Suppressor macrophage (primary cell): ENCODE results near the gene DDX51.
A peak's percentile ranks its signal among the peaks of the same experiment; 100 is the strongest.
"Not testable (repeated sequence)": the region's sequence is repeated elsewhere in the genome, so short reads cannot be mapped to it uniquely, and the experiment has no call there.

Experiments used
- DNase-seq, 4 experiments: peaks; one replicate each; pipeline ENCODE4 v3.0.0-alpha.2; 2020 to 2022

DDX51 gene

DNA sequence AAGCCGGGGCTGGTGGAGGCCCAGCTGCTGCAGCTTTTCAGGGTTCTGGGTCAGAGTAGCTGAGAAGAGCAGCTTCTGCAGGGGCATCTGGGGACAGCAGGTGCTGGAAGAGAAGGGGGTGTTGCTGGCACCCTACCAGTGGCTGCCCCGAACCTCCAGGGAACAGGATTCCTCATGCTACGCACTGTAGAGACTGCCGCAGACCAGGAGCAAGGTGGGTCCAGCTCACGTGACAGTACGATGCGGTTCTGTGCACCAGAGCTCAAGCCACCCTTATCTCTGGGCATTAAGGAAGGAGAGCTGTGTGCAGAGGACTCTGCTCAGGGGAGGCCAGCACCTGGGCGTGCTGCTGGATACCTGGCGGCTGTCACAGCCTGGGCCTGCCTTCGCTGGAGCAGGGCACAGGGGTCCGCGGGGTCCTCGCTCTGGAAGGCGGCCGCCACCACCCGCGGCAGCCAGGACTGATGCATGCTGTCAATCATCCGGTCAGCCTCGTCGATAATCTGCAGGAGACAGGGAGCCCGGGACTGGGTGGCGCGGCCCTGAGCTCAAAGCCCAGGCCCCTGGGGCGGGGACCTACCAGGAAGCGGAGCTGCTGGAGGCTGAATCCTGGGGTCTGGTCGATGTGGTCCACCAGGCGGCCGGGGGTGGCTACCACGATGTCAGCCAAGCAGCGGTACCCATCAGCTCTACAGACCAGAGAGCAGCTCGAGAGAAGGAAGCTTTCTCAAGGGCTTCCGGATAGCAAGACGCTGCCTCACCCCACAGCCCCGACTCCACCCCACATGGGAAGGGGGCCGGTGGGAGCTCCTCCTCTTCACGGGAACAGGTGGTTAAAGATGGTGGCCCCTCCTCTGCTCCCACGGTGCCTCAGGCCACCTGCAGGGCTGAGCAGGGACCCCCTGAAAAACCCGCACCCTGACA, 2.9 kb downstream of the DDX51 start:
- DNase-seq = no peak

DNA sequence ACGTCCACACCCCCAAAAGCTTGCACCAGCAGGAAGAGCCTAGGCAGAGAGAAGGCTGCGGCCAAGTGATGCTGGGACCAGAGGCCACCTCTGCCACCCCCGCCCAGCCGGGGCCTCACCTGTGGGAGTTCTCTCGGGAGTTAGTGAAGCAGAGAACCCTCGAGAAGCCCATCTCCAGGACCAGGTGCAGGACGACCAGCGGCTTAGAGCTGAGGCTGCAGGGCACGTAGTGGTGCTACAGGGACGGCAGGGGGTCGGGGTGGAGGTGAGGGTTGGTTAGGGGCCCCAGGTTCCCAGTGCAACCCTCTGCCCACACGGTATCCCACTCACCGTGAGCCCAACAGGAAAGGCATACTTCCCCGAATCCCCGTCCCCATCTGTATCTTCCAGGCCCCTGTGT, 3.6 kb downstream of the DDX51 start:
- DNase-seq = no peak

DNA sequence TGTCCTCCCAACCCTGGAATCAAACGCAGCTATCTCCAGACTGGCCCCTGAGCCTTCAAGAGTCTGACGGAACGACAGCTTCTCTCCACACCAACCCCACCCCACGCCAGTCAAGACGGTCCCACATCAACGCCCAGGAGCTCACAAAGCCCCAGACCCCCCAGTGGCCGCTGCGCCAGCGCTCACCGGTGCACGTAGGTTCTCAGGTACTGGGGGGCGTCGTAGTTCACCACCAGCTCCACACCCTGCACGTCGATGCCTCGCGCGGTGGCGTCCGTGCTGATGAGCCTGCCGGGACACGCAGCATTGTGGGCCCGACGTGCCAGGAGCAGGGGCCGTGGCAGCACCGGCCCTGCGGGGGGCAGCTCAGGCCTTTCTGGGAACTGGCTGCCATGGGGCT, 4.2 kb downstream of the DDX51 start:
- DNase-seq = no peak

- no peak for DNase-seq
These were observed 4.9 kb downstream of the DDX51 start for GRCh38 chr12:132138941-132139871.

DNA sequence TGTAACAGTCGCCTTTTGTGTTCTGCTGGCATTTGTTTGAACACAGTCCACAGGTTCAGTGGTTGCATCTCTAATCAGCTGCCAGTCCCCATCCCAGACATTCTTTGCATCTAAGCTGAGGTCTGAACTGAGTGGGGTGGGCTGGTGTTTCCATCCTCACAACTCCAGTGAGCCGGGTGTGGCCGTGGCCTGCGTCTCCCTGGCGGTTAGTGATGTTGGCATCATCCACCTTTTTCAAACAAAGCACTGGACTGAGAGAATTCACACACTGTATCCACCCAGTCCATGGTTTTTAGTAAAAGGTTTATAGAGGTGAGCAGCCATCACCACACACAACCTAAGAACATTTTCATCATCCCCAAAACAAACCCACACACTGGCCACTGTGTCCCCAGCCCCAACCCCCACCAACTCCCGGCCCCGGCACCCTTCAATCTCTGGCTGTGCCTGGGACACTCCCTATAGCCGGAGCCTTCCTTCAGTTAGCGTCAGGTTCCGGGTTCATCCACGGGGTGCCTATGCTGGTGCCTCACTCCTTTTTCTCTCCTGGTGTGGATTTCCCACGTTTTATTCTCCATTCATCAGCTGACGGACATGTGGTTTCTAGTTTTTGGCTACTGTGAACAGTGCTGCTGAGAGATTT, 6.5 kb downstream of the DDX51 start:
- DNase-seq = no peak

DNA sequence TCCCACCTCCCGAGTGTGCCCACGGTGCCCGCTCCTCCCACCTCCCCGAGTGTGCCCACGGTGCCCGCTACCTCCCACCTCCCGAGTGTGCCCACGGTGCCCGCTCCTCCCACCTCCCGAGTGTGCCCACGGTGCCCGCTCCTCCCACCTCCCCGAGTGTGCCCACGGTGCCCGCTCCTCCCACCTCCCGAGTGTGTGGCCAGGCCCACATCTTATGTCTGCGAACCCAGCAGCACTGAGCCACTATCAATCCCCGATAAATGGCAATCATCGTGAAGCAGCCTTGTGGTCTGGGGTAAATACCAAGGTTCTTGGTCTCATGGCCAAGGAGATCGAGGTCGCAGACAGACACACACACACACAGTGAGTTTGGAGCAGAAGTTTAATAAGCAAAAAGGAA, 7.9 kb downstream of the DDX51 start:
- not testable (repeated sequence) for DNase-seq

DNA sequence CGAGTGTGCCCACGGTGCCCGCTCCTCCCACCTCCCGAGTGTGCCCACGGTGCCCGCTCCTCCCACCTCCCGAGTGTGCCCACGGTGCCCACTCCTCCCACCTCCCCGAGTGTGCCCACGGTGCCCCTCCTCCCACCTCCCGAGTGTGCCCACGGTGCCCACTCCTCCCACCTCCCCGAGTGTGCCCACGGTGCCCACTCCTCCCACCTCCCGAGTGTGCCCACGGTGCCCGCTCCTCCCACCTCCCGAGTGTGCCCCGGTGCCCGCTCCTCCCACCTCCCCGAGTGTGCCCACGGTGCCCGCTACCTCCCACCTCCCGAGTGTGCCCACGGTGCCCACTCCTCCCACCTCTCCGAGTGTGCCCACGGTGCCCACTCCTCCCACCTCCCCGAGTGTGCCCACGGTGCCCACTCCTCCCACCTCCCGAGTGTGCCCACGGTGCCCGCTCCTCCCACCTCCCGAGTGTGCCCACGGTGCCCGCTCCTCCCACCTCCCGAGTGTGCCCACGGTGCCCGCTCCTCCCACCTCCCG, 9.4 kb downstream of the DDX51 start:
- not testable (repeated sequence) for DNase-seq

- no peak for DNase-seq
These were observed 10.0 kb downstream of the DDX51 start for GRCh38 chr12:132133952-132134652.

DNA sequence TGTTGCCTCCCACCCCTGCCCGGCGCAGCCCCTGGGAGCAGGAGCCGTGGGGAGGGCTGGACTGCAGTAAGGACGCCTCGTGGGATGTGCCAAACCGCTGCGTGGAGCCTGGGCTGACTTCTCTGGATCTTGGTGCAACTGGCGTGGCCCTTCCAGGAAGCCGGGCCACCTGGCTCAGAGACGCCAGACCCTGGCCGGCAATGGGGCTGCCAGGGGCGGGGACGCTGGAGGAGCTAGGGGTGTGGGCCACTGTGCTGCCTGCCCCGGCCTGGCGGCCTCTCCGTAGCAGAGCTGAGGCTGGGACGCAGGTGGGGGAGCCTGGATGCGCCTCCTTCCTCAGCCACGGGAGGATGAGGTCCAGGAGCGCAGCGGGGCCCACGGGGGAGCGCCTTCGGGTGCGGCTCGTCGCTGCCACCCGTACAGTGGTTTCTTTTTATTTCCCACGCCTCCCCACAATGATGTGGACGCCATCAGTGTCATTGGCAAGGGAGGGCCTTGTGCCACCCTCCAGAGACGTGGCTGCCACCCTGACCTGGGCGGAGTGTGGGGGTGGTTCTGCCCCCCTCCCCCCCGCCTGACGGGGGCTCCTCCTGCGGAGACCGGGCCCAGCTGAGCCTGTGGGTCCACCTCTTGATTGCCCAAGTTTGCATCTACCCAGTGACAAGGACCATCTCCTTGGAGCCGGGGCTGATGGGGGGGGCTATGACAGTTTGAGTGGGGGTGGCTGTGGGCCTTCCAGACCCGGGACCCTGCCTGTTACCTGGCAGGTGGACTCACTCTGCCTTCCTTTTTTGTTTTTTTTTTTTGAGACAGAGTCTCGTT, 11.3 kb downstream of the DDX51 start:
- DNase-seq = no peak

DNA sequence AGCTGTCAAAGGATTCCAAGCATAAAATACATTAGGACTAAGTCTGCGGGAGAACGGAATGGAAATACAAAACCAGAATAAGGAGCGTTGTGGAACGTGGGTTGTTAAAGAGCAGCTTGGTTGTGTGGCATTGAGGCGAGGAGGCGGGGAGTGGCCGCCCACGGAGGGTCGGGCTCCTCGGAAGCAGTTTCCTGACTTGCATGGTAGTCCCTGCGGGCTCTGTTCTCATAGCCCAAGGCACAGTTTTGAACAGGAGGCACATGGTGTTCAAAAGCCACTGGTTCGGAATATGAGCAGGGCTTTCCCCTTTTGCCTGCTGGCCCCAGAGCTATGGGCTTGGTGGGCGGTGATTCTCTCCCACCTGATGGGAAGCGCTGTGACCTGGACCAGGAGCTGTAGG, 12.2 kb downstream of the DDX51 start:
- no peak for DNase-seq

DNA sequence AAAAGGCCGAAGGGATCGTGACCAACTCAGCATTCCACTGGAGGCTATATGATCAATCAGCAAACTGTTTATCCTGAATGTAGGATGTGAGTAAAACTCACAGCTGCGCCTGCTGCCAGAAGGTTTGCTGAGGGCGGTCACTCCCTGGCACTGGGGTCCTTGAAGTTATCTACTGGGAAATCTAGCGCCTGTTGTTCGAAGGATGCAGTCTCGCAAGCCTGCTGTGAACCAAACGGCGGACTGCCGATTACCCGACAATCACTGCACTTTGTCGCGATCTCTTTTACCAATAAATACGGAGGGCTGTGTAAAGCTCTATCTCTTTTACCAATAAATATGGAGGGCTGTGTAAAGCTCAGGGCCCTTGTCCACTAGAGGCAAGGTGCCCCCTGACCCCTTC, 12.9 kb downstream of the DDX51 start:
- DNase-seq = no peak

DNA sequence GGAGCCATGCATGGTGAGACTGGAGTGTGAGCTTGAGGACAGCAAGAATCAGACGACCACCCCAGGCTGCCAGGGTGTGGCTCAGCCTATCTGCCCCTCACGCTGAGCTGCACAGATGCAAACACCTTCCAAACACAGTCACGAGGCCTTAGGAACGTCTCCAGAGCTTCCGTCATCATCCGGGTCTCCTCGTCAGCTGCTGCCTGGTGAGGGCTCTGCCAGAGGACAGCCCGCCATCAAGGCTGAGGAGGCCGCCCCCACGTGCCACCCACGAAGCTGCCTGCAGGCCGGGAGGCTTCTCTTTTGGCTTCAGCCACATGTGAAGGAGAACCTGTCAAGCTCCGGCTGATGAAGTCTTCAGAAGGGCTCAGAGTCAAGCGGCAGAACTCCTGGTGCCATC, 13.4 kb downstream of the DDX51 start:
- no peak for DNase-seq

- no peak for DNase-seq
These were observed 15.1 kb downstream of the DDX51 start for GRCh38 chr12:132129007-132129406.

- DNase-seq = no peak
These were observed 17.1 kb downstream of the DDX51 start for GRCh38 chr12:132127041-132127440.

- no peak for DNase-seq
These were observed 18.4 kb downstream of the DDX51 start for GRCh38 chr12:132125736-132126135.

GRCh38 chr12:132124766-132125425, 19.2 kb downstream of the DDX51 start:
- peak in 3 of 4 experiments; percentile 5 to 38 (median 21) for DNase-seq

GRCh38 chr12:132123970-132124765, 20.0 kb downstream of the DDX51 start:
- DNase-seq = peak in 3 of 4 experiments; percentile 8 to 36 (median 17)

GRCh38 chr12:132121283-132121682, 22.8 kb downstream of the DDX51 start:
- DNase-seq = no peak

- DNase-seq = no peak
These were observed 25.2 kb downstream of the DDX51 start for GRCh38 chr12:132118876-132119275.

DNA sequence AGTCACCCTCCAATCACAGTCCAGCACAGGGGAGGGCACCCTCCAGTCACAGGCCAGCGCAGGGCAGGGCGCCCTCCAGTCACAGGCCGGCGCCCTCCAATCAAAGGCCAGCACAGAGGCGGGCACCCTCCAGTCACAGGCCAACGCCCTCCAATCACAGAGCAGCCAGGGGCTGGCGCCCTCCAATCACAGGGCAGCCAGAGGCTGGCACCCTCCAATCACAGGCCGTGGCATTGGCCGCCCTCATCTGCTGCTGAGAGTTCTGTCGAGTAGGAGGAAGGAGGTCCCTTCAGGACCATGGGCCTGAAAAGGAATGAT, 26.6 kb downstream of the DDX51 start:
- no peak for DNase-seq
